ELF-1 (cell line): ENCODE measurements around the gene MECR.

Experiments used
- DNase-seq: peaks from one replicate; pipeline ENCODE4 v3.0.0-alpha.2; 2016; ENCODE audit warnings: low read depth, low spot score

MECR gene

DNA sequence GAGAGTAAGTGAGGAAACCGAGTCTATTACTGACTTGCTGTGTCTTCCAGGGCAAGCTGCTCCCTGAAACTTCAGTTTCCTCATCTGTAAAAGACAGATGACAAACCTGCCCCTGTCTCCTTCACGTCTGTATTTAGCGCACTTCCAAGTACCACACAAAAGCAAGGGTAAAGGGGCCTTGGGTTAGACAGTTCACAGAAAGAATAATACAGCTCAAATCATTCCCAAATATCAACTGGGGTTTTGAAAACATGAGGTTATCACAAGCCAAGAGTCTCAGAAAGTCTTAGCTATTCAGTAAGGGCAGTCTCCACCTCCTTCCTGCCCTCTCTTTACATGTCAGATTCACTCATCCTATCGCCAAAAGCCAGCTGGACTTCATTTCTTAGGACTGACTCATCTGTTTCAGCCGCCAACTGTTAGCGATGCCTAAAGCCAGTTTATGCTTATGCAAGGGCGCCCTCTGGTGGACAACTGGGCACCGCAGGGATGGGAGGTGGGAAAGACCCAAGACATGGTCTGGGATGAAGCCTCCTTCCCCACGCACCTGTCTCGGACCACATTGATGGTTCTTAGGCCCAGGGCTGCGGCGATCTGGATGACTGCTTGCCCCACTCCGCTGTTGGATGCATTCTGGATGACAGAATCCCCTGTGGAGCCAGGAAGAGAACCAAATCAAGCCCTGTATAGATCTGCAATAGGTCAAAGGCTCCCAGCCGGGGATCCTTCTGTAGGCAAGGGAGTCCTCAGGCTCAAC is 28.0 kb downstream of the MECR start:
- DNase-seq = peak; percentile 95

GRCh38 chr1:29202053-29202452 is 28.7 kb downstream of the MECR start:
- DNase-seq = no peak

- no peak for DNase-seq
Measured at GRCh38 chr1:29201595-29202051, 29.1 kb downstream of the MECR start.

- no peak for DNase-seq
Measured at GRCh38 chr1:29200906-29201594, 29.7 kb downstream of the MECR start.

DNA sequence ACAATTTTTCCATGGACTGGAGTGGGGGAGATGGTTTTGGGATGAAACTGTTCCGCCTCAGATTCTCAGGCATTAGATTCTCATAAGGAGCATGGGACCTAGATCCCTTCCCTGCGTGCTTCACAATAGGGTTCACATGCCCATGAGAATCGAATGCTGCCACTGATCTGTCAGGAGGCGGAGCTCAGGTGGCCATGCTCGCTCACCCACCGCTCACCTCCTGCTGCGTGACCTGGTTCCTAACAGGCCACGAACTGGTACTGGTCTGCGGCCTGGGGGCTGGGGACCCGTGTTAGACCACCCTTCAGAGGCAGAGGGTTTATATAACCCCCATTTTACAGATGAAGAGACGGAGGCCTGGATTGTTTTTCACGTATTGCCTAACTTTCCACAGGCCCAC is 32.7 kb downstream of the MECR start:
- no peak for DNase-seq

DNA sequence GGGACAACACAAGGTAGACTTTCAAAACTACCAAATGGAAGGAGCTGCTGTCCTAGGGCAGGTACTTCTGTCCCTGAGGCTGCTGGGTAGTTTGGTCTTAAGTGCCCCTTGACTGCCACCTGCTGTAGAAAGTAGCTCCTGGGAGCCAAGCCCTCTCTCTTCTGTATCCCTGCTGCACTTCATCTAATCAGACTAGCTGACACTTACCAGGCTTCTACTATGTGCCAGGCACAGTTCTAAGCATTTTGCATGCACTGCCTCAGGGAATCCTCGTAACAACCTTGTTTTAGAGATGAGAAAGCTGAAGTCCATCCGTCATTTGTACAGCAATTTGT is 33.2 kb downstream of the MECR start:
- DNase-seq = peak; percentile 87

GRCh38 chr1:29196863-29197589 is 33.7 kb downstream of the MECR start:
- DNase-seq = peak; percentile 50

DNA sequence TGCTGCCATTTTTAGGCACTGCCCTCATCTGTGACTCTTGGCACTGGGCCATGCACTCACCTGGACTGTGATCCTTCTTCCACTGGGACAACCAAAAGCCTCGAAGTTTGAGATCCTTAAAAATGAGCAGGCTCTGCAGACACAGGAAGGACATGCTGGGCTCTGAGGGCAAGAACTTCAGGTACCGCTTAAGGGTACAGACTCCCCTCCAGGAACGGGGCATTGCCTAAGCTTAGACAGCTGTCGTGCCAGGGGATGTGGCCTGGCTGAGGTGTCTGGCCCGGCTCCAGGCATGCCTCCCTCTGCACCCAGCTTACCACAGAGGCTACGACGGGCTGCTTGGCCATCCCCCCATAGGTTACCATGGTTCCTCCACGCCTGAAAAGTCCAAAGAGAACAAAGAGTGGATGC is 34.8 kb downstream of the MECR start:
- DNase-seq = no peak

DNA sequence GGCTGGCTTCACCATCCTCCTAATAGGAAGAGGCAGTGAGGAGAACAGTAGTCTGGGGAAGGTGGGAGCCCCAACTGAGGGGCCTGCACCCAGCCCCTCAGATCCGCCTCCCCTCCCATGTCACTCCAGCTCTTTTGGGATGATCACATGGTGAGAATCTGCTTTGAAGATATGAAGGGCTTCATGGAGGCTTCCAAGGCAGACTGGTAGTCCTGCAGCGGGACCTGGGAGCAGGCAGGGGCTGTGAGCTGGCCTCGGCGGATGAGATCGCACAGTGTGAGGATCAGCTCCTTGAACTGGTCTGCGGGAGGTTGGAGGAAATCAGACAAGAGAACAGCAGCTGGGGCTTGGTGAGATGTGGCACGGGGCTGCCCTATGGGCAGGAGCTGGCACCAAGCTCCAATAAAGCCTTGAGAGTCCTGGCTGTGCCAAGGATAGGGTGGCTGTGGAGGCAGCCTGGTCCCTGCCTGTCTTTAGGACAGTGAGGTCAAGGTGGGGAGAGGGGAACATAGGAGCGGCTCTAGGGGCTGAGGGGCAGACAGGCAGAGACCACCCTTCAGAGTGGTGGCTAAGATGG is 36.8 kb downstream of the MECR start:
- no peak for DNase-seq

DNA sequence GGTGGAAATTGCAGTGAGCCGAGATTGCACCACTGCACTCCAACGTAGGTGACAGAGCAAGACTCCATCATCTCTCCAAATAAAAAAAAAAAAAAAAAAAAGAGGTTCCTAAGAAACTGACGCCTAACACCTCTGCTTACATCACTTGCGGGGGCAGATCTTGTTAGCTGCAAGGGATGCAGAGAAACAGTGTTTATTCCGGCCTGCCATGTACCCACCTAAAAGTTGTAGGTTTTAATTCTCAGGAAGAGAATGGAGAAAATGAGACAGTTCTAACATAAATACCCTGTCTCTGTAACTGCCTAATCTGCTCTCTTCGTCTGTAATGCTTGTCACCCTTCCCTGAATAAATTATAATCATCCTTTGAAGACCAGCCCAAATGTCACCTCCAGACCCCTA is 40.0 kb downstream of the MECR start:
- DNase-seq = no peak

- DNase-seq = peak; percentile 50
Measured at GRCh38 chr1:29186707-29187106, 44.0 kb downstream of the MECR start.

- DNase-seq = no peak
Measured at GRCh38 chr1:29186252-29186651, 44.5 kb downstream of the MECR start.

DNA sequence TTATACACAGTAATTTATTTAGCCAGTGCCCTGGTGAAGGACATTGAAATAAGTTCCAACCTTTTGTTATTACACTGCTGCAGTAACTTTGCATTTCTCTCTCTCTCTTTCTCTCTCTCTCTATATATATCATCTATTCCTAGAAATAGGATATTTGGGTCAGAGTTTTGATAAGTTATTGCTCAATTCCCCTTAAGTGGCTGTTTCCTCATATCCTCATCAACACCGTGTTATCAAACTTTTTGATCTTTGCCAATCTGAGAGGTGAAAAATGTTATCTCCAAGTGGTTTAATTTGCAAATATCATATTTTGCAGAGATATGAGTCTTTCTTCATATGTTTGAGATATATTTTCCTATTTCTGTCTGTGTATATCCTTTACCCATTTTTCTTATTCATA is 47.4 kb downstream of the MECR start:
- no peak for DNase-seq

DNA sequence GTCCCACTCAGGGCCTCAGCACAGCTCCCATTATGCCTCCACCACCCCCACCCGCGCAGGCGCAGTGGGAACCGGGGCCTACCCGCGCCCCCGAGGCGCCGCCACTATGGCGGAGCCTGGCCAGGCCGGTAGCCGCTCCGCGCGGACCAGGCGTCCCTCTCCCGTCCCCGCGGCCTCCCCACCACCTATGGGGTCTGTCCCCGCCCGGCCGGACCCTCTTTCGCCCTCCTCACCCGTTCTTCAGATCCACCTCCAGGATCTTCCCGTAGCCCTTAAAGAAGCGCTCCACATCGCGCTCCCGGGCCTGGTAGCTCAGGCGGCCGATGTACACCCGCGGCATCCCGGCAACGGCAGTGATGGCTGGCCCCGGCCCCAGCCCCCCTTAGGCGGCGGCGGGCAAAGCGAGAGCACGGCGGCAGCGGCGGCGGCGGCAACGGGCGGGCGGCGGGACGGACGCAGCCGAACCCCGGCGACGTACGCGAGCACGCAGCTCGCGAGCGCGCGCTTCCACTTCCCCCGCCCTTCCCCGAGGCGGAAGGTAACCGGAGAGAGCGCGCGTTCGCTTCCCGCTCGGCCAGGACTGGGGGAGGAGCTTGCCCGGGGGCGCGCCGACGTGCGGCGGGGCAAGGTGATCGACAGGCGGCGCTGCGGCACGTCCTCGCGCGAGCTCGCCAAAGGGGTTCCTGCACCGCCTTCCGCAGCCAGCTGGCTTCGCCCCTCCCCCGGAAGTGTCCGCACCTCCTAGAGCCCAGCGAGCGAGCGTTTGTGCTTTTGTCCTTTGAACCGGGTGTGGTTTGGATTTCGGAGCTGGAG is 49.1 kb downstream of the MECR start, which contains the start of gene SRSF4:
Gene SRSF4 (minus strand): TSS at position 488 of the 813 bp plus-strand sequence. CDS start 148 bp downstream, at position 340.
- peak; percentile 100 for DNase-seq

DNA sequence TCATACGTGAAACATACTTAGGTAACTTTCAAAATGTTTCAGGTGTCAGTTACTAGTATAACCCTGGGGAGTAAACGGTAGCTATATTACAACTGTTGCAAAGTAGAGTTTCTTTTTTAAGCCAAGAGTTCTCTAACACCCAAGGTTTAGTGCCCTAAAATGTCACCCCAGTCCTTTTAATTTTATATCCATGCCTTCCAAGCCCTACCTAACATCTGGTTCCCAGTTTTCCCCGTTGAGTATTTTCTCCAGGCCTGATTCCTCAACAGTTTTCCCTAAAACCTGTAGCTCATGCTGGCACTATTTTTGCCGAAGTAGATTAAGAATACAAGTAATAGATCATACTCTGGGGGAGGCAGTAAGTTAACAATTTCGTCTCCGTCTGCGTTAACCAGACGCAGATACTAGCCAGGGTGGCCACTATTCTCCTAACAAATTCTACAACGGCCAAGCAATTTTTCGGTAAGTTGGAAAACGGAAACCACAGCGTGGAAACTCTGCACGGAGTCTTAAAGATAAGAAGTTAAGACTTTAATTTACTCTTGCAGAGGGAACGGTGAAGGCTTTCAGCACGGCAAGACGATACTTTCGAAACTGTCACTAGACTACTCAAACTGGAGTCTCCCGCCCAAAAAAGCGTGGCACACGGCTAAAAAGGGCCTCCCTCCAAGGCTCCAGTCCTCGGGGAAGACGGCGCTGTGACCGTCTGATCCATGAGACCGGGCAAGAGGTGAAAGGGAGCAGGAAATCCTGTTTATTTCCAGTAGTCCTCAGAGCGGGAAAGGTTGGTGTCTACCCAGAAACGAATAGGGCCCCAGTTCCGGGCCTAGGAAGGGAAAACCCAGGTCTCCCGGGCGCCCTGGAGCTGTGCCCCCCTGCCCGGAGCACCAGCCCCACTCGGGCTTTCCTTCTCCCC is 50.0 kb downstream of the MECR start:
- DNase-seq = no peak

GRCh38 chr1:29179641-29180184 is 51.0 kb downstream of the MECR start:
- DNase-seq = no peak

DNA sequence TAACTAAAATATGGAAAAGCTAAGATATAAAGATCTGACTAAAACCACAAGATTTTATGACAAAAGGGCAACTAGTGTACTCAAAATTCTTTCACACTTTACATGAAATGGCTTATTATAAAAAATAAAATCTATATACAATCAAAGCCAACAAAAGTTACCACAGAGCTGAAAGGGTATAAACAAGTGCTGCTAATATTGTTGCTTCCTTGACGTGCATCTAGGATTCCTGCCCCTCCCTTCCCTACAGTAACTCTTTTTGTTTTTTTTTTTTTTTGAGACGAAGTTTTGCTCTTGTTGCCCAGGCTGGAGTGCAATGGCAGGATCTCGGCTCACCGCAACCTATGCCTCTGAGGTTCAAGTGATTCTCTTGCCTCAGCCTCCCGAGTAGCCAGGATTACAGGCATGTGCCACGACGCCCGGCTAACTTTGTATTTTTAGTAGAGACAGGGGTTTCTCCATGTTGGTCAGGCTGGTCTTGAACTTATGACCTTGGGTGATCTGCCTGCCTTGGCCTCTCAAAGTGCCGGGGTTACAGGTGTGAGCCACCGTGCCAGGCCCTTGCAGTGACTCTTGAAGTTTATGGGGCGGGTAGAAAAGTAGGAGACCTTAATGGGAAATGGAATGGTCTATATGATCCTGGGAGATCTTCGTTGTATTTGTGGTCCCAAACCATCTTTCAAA is 53.6 kb downstream of the MECR start:
- no peak for DNase-seq

GRCh38 chr1:29176576-29176975 is 54.2 kb downstream of the MECR start:
- no peak for DNase-seq

GRCh38 chr1:29172415-29172939 is 58.3 kb downstream of the MECR start:
- DNase-seq = no peak
